ENCODE data around the gene TFCP2.
A peak's percentile ranks its signal among the peaks of the same experiment; 100 is the strongest.

TFCP2 gene

DNA sequence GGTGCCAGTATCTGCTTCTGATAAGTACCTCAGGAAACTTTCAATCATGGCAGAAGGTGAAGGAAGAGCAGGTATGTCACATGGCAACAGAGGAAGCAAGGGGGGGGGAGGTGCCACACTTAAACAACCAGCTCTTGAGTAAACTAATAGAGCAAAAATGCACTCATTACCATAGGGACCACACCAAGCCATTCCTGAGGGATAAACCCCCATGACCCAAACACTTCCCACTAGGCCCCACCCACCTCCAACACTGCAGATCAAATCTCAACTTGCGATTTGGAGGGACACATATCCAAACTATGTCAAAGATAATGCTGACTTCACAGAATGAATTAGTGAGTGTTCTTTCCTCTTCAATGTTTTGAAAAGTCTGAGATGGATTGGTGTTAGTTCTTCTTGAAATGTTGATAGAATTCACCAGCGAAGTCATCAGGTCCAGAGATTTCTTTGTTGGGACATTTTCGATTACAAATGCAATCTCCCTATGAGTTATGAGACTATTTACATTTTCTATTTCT, 16.6 kb downstream of the TFCP2 start:
- peak; percentile 27 for DNase-seq (ENCODE audit: low read depth)

DNA sequence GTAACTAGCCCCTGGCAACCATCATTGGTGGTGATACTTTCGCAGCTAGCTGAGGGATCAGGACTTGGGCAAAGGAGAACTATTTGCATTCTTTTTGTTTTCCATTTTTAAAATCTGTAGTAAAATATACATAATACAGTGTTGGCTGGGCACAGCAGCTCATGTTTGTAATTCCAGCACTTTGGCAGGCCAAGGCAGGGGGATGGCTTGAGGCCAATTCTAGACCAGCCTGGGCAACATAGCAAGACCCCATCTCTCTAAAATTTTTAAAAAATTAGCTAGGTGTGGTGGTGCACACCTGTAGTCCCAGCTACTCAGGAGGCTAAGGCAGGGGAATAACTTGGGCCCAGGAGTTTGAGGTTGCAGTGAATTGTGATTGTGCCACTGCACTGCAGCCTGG, 20.0 kb downstream of the TFCP2 start:
- DNase-seq (ENCODE audit: low read depth): no peak

DNA sequence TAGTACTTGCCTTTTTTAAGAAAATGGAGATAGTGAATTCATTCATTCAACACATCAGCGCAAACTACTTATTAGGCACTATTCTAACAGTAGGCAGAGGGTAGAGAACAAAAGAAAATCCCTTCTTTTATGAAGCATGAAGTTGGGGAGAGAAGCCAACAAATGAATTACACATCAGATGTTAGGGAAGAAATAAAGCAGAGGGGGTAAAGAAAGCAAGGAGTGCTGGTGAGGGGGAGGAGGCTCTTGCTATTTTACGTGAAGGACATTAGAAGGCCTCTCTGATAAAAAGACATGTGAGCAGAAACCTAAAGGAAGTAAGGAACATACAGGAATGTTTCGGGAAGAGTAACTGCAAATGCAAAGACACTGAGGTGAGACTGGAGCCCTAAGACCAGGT, 22.2 kb downstream of the TFCP2 start:
- no peak for DNase-seq (ENCODE audit: low read depth)

DNA sequence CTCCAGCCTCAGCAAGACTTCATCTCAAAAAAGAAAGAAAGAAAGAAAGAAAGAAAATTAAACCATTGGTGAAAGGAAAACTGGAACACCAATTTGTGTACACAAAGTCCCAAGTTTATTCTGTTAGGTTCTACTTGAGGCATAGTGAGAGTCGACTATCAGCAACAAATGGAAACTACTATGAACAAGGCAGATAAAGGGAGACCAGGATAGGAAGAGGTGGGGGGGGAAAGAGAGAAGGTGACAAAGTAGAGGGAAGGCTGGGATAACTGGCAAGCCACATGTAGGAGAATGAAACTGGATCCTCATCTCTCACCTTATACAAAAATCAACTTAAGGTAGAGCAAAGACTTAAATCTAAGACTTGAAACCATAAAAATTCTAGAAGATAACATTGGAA, 25.6 kb downstream of the TFCP2 start:
- no peak for DNase-seq (ENCODE audit: low read depth)

DNA sequence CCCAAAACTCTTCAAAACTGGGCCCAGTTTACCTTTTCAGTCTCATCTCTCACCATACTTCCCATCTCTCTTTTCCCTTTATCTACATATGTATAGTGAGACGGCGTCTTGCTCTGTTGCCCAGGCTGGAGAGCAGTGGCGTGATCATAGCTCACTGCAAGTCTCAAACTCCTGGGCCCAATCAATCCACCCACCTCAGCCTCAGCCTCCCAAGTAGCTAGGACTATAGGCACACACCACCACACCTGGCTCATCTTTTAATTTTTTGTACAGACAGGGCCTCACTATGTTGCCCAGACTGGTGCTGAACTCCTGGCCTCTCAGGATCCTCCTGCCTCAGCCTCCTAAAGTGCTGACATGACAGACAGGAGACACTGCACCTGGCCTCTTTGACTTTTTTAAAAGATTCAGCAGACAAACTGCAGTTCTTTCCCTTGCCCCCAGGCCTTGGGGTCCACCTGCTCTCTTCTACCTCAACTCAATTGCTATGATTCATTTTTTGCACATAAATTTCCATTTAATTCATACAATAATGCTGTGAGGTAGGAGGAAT, 33.6 kb downstream of the TFCP2 start:
- no peak for DNase-seq (ENCODE audit: low read depth)

DNA sequence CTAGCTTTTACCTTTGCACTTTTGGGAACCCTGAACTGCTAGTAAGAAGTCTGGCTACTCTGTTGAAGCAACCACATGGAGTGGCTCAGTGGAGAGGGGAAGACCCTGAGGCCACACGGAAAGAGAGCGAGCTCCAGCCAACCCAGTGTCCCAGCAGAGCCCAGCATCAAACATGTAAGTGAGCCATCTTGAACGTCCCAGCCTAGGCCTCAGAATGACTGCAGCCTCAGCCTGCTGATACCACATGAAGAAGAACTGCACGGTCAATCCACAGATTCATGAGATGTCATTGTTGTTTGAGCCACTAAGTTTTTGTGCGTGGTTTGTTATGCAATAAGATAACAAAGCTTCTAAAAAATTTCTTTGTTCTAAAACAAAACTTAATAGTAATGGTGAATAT, 40.2 kb downstream of the TFCP2 start:
- DNase-seq (ENCODE audit: low read depth): peak; percentile 13

DNA sequence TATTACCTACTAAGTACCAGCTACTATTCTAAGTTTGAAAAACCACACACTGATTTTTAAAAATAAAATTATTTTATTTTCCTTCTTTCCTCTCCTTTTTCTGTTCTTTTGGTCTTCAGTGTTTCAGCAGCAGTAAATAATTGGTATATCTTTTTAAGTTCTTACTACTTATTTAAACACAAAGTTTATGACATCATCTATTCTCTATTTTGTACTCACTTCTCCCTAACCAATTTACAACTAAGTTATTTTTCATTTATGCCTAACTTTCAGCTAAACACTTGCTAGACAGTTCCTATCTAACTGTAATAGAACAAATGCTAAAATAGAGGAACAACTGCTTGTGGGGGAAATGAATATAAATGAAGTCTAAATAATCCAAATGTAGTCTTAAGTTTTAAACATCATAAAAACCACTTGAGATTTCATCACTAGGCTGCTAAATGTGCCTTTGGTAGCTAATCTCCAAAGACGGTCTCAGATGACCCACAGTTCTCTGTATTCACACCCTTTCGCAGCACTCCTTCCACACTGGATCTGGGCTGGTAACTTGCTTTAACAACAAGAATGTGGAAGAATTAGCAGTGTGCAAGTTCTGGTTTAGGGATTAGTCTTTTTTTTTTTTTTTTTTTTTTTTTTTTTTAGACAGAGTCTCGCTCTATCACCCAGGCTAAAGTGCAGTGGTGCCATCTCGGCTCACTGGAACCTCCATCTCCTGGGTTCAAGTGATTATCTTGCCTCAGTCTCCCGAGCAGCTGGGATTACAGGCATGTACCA, 41.0 kb downstream of the TFCP2 start:
- no peak for DNase-seq (ENCODE audit: low read depth)

DNA sequence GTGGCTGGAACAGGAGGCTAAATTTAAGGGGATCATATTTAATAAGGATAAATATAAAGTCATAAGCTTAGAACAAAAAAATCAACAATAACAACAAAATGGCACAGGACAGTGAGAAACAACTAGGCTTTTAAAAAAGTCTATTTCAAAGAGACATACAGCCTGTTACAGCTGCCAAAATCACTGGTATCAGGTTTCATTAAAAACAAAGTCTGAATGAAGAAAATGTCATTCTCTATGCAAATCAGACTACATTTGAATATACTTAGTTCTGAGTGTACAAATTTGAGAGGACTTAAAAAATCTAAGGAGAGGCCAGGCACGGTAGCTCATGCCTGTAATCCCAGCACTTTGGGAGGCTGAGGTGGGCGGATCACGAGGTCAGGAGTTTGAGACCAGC, 44.0 kb downstream of the TFCP2 start:
- DNase-seq (ENCODE audit: low read depth): peak; percentile 41

DNA sequence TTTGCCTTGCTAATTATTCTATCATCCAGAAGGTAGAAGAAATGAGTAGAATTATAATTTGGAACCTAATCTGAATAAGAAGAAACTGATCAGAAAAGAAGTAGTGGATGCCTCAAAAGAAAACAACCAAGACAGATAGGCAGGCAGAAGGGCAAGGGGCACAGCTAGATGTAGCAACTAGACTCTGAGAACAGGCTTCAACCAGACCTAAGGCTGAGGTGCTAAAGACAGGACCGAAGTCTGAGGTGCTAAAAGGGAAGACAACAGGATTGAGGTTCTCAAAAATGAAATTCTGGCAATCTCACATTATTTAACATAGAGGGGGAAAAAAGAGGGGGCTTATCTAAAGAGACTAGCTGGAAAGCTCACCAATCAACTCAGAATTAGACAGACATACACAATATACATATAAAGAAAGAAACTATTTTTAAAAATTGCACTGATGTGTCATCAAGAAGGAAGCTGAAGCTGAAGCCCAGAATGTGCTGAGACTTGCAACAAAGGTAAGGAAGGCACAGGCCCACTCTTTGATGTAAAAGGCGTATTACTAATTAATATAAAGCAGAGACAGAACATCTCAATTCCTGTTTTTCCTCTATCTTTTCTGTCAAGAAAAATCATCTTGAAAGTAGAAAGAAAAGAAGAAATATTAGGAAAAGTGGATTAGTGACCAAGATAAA, 45.7 kb downstream of the TFCP2 start:
- peak; percentile 25 for DNase-seq (ENCODE audit: low read depth)

DNA sequence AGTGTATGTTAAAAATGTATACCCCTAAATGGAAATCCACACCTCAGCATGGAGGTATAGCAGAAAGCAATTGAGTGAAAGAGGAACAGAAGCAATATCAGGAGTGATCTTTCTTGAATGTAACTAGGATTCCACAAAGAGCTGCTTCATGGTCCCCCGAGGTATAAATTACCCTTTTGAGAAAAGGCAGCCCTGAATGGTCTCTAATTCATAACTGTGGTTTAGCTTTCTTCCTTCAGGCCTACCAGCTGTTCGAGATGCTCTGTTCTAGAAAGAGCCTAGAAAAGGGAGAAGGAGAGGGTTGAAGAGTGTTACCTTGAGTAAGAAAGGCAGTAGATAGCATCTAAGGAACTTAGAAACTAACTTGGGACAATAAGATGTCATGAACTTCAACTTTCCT, 46.6 kb downstream of the TFCP2 start:
- DNase-seq (ENCODE audit: low read depth): no peak

DNA sequence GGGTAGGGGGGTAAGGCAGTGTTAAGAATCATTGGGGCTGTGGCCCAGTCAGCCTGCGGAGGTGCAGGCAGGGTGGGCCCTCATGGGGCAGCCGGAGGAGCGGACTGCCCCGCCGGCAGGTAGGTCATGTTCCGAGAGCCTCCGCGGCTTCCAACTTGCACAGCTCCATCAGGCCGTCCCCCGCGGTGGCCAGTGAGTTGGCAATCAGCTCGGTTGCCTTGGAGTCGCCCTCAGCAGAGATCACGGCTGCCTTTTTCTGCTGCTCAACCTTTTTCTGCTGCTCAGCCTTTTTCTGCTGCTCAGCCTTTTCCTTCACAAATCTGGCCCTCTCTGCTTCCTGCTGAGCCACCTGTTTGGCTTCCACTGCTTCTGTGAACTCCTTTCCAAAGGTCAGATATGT, 48.4 kb downstream of the TFCP2 start:
- no peak for DNase-seq (ENCODE audit: low read depth)

DNA sequence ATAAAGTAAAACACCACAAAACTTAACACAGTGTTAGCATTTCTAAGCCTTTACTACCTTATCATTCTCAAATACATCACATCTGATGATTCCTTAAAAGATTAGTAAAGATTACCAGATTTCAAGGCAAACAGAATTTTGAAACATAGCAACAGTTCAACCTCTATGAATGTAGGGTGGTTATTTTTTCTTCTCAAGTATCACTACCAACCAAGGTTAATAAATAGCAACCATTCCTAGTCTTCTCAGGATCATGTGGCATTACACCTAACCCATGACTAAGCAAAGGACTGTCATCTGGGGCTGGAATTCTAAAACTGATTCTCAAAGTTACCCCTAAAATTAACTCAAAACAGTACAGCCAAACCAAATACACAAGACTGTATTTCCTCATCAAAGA, 50.1 kb downstream of the TFCP2 start:
- no peak for DNase-seq (ENCODE audit: low read depth)

DNA sequence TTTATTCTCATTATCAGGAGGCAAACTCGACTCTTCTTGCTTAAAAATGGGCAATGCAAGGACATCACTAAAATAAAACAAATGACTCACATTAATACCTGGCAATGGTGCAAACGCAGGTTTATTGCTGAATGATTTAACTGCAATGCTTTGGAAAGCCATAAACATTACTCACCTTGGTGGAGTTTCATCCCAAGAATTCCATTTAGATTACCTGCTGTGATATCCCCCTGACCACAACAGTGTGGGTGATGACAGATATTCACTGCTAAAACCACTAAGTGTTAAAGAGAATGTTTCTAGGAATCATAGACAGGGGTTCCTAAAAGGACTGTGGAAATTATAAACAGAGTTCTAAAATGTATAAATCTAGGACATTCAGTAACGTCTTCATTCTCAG, 54.2 kb downstream of the TFCP2 start:
- peak; percentile 52 for DNase-seq (ENCODE audit: low read depth)

DNA sequence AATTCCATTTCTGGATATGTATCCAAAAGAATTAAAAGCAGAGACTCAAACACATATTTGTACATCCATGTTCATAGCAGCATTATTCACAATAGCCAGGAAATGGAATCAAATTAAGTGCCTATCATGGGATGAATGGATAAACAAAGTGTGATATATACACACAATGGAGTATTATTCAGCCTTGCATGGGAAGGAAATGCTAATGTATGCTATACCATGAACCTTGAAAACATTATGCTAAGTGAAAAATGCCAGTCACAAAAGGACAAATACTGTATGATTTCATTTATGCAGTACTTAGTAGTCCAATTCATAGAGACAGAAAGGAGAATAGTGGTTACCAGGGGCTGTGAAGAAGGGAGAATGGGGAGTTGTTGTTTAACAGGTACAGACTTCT, 57.4 kb downstream of the TFCP2 start:
- no peak for DNase-seq (ENCODE audit: low read depth)

DNA sequence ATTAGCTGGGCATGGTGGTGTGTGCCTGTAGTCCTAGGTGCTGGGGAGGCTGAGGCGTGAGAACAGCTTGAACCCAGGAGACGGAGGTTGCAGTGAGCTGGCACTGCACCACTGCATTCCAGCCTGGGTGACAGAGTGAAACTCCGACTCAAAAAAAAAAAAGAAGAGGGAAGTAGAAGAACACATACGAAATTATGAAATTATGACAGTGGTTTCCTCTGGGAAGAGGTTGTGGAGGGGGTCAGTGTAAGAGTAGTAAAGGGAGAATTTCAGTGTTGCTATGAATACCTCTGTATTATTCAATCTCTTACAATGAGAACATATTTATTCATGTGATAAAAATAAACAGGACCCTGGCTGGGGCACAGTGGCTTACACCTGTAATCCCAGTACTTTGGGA, 64.8 kb downstream of the TFCP2 start:
- no peak for DNase-seq (ENCODE audit: low read depth)

DNA sequence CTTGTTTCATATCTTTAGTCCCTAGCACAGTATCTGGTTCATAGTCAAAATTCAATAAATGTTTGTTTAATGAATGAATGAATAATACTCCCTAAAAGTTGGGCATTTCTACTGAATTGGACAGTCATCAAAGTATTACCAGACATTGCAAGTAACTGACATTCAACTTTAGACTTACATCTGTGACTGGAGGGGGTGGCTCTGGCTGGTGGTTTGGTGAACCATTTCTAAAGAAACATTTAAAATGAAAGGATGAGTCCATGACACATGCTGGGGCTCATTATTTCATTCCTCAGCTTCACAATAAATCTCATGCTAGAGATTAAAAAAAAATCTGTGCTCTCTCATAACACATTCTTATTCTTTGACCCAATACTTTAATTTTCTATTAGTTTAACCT, 69.0 kb downstream of the TFCP2 start:
- no peak for DNase-seq (ENCODE audit: low read depth)

DNA sequence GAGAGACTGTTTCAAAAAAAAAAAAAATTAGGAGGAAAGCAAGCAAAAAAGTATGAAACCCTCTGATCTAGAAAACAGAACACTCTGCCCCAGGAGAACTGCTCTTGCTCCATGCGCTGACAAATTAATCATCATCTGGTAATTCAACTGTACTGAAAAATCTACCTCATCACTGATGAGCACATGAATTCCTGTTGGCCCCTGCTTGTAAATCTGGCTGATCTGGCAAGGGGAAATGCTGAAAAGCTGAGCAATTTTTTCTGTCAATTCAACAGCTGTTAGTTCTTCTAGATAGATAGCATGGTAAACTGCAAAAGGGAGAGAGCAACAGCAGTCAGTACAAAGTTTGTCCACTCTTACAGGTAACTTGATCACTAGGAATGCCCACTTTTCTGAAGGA, 74.3 kb downstream of the TFCP2 start:
- DNase-seq (ENCODE audit: low read depth): no peak

DNA sequence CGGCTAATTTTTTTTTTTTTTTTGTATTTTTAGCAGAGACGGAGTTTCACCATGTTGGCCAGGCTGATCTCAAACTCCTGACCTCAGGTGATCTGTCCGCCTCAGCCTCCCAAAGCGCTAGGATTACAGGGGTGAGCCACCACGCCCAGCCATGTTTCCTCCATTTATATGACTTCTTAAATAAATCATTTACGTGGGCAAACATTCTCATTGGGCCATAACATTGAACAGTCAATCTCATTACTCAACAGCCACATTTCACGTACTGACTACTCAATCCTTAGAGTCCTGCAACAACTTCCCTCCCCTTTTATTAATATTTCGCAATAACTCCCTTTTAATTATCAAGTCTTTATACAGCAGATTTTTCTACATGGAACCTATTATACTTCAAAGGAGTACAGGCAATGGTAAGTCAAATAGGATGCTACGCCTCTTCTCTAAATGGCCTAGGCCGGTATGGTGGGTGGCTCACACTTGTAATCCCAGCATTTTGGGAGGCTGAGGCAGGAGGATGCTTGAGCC, 82.2 kb downstream of the TFCP2 start:
- DNase-seq (ENCODE audit: low read depth): no peak

DNA sequence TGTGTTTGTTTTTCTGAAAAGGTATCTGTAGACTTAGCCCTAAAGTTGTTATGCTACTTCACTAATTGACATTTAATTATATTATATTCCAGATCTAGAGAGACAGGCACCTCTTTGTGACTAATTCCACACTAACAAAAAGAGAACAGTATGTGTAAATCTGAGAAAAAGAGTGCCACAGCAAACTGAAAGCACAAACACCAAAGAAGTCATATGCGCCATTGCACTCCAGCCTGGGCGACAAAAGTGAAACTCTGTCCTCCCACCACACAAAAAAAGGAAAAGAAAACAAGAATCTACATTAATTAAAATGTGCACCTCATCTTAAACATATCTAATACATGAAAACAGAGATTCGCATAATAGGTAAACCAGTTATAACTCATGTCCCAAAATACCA, 85.1 kb downstream of the TFCP2 start:
- DNase-seq (ENCODE audit: low read depth): no peak

DNA sequence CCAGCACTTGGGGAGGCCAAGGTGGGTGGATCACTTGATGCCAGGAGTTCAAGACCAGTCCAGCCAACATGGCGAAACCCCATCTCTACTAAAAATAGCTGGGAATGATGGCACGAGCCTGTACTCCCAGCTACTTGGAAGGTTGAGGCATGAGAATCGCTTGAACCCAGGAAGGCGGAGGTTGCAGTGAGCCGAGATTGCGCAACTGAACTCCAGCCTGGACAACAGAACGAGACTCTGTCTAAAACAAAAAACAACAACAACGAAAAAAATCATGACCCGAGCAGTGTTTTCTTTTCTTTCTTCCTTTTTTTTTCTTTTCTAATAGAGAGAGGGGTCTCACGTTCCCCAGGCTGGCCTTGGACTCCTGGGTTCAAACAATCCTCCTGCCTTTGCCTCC, 86.0 kb downstream of the TFCP2 start:
- no peak for DNase-seq (ENCODE audit: low read depth)

DNA sequence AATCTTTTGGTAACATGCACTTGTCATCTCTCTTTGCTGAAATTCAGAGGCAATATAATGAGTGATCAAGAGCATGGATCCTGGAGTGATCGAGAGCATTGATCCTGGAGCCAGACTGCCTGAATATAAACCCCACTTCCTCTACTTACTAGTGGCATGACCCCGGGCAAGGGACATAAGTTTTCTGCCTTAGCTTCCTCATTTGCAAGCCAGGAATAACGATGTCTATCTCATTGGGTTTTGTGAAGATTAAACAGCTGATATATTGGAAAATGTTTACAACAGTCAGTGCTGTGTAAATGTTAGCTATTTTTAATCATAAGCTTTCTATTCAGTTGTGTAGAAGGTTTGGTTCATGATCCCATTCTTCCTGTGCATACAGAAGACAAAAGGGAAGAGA, 87.2 kb downstream of the TFCP2 start:
- no peak for DNase-seq (ENCODE audit: low read depth)

DNA sequence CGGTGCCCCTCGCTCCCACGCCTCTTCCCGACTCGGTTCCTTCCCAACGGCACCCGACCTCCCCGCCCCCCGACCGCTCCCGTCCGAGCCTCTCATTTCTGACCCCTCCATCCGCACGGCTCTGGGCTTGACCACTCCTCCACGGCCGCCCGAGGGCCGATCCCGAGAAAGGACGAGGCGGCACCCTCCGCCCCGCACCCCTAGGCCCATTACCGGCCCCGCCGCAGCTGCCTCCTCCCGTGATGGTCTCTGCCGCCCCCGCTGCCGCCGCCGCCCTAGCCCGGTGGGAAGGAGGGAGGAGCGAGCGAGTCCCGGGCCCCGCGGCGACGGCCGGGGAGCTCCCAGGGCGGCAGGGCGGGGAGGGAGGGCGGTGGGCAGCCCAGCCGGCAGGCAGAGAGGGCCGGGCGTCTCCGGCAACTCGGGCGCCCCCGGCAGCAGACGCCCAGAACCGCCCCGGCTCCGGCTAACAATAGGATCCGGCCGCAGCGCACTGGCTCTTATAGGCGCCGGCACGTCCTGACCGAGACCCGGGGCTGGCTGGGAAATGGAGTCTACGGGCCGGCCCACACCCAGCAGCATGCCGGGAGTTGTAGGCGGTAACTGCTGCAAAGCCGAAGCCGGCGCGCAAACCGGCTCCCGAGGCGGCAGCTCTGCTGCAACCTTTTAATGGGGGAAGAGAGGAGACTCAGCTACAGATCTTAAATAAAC, 89.7 kb downstream of the TFCP2 start, which contains the start of gene CSRNP2:
Gene CSRNP2, minus strand, starts transcription at position 471 of the 708 bp plus-strand sequence. CDS start 7,035 bp downstream, outside the sequence.
- DNase-seq (ENCODE audit: low read depth): peak; percentile 96
